Peyer's patch (tissue), 4 donors: ENCODE measurements around the gene IFI6. TPM values are rescaled to one million over a fixed set of nuclear protein-coding genes. Genes with fewer than 3 reads are reported as not detected.

ENCODE experiments used
- DNase-seq, 3 donors: peaks; one replicate each; pipeline ENCODE4 v3.0.0-alpha.2; 2017 to 2019
- H3K27ac ChIP-seq, 4 donors: fragments of 200-600 bp; sonication (generic); one replicate each; pipeline ENCODE4 v1.5.1; 2016 to 2019
- H3K27me3 ChIP-seq, 2 donors: fragments of 200-600 bp; sonication (generic); one replicate each; pipeline ENCODE4 v1.5.1; 2019
- H3K36me3 ChIP-seq, 3 donors: fragments of 200-600 bp; sonication (generic); one replicate each; pipeline ENCODE4 v1.5.1; 2016 to 2019
- H3K4me1 ChIP-seq, 4 donors: fragments of 200-600 bp; sonication (generic); one replicate each; pipeline ENCODE4 v1.5.1; 2016 to 2019
- H3K4me3 ChIP-seq, 4 donors: fragments of 200-600 bp; sonication (generic); 1 replicate in 3 of 4; 2 replicates in 1 of 4; pipeline ENCODE4 v1.5.1; 2016 to 2019; ENCODE audit warnings: mild to moderate bottlenecking in 1 of 4
- H3K9me3 ChIP-seq, 4 donors: fragments of 200-600 bp; sonication (generic); one replicate each; pipeline ENCODE4 v1.5.1; 2016 to 2019; ENCODE audit warnings: mild to moderate bottlenecking in 1 of 4
- CTCF ChIP-seq, 6 experiments: fragments of 450-650 bp in 4 of 6; fragments of 200-600 bp in 2 of 6; sonication (generic) in 1 of 6; IDR thresholded peaks; one replicate each; pipeline ENCODE4 v1.5.1; 2017 to 2019; ENCODE audit warnings: antibody characterized with exemption in 6 of 6, mild to moderate bottlenecking in 3 of 6, moderate library complexity in 1 of 6
- POLR2A ChIP-seq, 2 donors: fragments of 450-650 bp; IDR thresholded peaks; one replicate each; pipeline ENCODE4 v1.5.1; 2017; ENCODE audit warnings: antibody characterized with exemption in 2 of 2, mild to moderate bottlenecking in 2 of 2, moderate library complexity in 2 of 2
- total RNA-seq, 4 donors: library from RNA; depleted of rRNA; stranded (reverse); fragments of >200 nt; gene quantifications; one replicate each; pipeline ENCODE4 v1.1.0, GENCODE V29; 2016

Gene IFI6
- total RNA-seq, 4 donors from 2014 or later: 17.8 to 28.5 (median 20.7) TPM

DNA sequence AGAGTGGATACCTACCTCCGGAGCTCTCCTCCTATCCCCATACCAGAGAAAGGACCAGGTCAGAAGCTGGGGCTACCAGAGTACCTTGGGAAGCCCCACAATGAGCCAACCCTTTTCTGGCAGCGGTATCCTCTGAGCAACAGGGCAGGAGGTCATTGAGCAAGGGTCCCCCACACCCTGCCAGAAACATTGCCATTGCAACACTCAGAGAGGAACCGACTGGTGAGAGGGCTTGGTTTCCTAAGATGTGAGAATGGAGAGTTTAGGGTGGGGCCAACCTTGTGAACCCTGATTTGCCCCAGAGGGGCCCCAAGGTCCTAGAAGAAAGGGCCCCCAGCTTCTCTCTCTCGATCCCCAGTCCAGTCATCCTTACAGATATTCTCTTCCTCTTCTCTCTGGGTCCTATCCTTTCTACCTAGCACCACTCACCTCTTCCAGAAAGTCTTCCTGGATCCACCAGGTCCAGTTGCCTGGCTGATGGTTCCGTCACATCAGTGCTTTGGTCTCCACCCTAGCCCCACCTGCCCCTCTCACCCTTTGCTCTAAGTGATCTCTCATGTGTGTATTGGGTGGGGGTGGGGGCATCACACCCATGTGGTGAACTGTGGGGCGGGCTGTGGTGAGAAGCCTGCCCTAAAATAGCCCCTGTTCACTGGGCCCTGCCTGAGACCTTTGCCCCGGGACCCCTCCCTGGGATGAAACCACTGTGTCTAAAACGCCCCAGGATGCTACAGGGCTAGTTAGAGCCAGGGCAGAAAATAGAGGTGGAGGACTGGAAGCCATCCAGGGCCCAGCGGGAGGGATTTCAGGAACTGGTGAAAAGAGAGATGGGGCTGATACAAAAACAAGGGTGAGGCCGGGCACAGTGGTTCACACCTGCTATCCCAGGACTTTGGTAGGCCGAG, 45.7 kb downstream of the IFI6 start:
- Histone ChIP-seq H3K27ac (peak overlapping the region in 2 of 4 donors; percentile 32 to 38), H3K9me3 (no peaks in the 10 kb centered on the region), H3K4me3 (no peak overlapping the region), H3K27me3 (no peaks in the 10 kb centered on the region), H3K36me3 (no peaks in the 10 kb centered on the region), H3K4me1 (peaks cover 0 to 19% (median 8%) of the 10 kb centered on the region in 4 donors)
- no peak for TF ChIP-seq CTCF (IDR thresholded peaks at IDR 0.05)
- TF ChIP-seq POLR2A (IDR thresholded peaks at IDR 0.05): no peak
- DNase-seq: no peak

DNA sequence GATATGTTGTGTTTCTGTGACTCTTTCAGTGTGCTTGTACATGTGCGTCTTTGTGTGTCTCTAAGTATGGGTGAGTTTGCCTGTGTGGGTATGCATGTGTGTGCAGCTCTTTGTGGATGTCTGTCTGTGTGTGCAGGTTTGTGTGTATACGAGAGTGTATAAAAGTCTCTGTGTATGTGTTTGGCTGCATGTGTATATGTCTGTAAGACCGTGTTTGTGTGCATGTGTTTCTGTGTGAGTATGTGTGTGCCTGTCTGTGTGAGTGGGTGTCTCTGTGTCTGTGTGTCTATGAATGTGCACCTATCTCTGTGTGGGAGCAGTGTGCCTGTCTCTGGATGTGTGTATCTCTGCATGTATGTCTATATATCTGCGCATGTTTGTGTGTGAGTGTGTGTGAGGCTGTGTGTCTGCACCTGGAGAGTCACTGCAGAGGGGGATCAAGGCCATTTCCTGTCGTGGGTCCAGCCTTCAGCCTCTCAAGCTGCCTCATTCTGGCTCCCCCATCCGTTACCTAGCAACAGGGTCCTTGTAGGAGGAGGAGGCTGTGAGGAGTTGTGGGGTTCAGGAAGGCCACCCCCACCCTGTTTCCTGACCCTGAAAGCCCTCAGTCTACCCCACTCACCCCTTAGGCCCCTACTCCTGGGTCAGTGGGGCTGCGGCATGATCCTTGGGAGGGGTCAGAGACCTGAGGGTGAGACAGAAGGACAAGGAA, 47.4 kb downstream of the IFI6 start:
- no peak for DNase-seq
- Histone ChIP-seq H3K4me1 (peaks cover 0 to 6% (median 3%) of the 10 kb centered on the region in 4 donors), H3K27me3 (no peaks in the 10 kb centered on the region), H3K27ac (peak overlapping the region in 1 of 4 donors; percentile 38), H3K9me3 (no peaks in the 10 kb centered on the region), H3K4me3 (no peak overlapping the region), H3K36me3 (no peaks in the 10 kb centered on the region)
- TF ChIP-seq POLR2A (IDR thresholded peaks at IDR 0.05): no peak
- TF ChIP-seq CTCF (IDR thresholded peaks at IDR 0.05): no peak

GRCh38 chr1:27623327-27624212, 48.4 kb downstream of the IFI6 start:
- no peak for DNase-seq
- no peak overlapping the region for H3K4me3 ChIP-seq
- TF ChIP-seq POLR2A (IDR thresholded peaks at IDR 0.05) (no peak), CTCF (IDR thresholded peaks at IDR 0.05) (no peak)
- H3K4me1 ChIP-seq: peaks cover 0 to 6% (median 3%) of the 10 kb centered on the region in 4 donors
- H3K36me3 ChIP-seq: no peaks in the 10 kb centered on the region
- H3K9me3 ChIP-seq: no peaks in the 10 kb centered on the region
- no peaks in the 10 kb centered on the region for H3K27me3 ChIP-seq
- no peak overlapping the region for H3K27ac ChIP-seq

- TF ChIP-seq POLR2A (IDR thresholded peaks at IDR 0.05) (no peak), CTCF (IDR thresholded peaks at IDR 0.05) (no peak)
- Histone ChIP-seq H3K36me3 (no peaks in the 10 kb centered on the region), H3K9me3 (no peaks in the 10 kb centered on the region), H3K4me1 (peaks cover 0 to 6% (median 4%) of the 10 kb centered on the region in 4 donors), H3K4me3 (no peak overlapping the region), H3K27me3 (no peaks in the 10 kb centered on the region), H3K27ac (no peak overlapping the region)
- DNase-seq: no peak
These were observed 49.2 kb downstream of the IFI6 start for GRCh38 chr1:27622828-27623227.
